Prostate gland (tissue), 2 donors: ENCODE measurements around the gene CTSK. TPM values are rescaled to one million over a fixed set of nuclear protein-coding genes. Genes with fewer than 3 reads are reported as not detected.

Source experiments
- DNase-seq: peaks from one replicate; pipeline ENCODE4 v3.0.0-alpha.2; 2019; ENCODE audit warnings: low spot score
- H3K27ac ChIP-seq, 2 donors: fragments of 200-600 bp; sonication (generic); 2 replicates each; pipeline ENCODE4 v1.5.1; 2017 to 2019
- H3K27me3 ChIP-seq: fragments of 200-600 bp; sonication (generic); replicated peaks from 2 replicates; pipeline ENCODE4 v1.5.1; 2019; ENCODE audit not compliant: insufficient read depth
- H3K36me3 ChIP-seq, 2 donors: fragments of 200-600 bp; sonication (generic); 1 replicate in 1 of 2; 2 replicates in 1 of 2; pipeline versions ENCODE4 v1.5.1 to v1.8.1; 2017 to 2019
- H3K4me1 ChIP-seq: fragments of 200-600 bp; sonication (generic); replicated peaks from 2 replicates; pipeline ENCODE4 v1.5.1; 2019
- H3K4me3 ChIP-seq, 2 donors: fragments of 200-600 bp; sonication (generic); 2 replicates each; pipeline ENCODE4 v1.5.1; 2017 to 2019
- H3K9me3 ChIP-seq: fragments of 200-600 bp; sonication (generic); 2 replicates; pipeline ENCODE4 v1.5.1; 2017
- CTCF ChIP-seq, 4 experiments: fragments of 200-600 bp in 2 of 4; fragments of 450-650 bp in 2 of 4; sonication (generic) in 2 of 4; IDR thresholded peaks; 1 replicate in 3 of 4; 2 replicates in 1 of 4; pipeline ENCODE4 v1.5.1; 2016 to 2019; ENCODE audit warnings: antibody characterized with exemption in 4 of 4, mild to moderate bottlenecking in 2 of 4, moderate library complexity in 2 of 4
- POLR2A ChIP-seq: fragments of 450-650 bp; IDR thresholded peaks from one replicate; pipeline ENCODE4 v1.6.1; 2016; ENCODE audit warnings: antibody characterized with exemption, mild to moderate bottlenecking
- POLR2AphosphoS5 ChIP-seq: sonication (generic); formaldehyde crosslinking; IDR thresholded peaks from one replicate; pipeline ENCODE4 v1.6.1; 2017; ENCODE audit warnings: antibody characterized with exemption
- WGBS: methylation state at CpG from one replicate; pipeline ENCODE4 v1.1.5; 2018; 5-methylcytosine and 5-hydroxymethylcytosine counted together
- intact Hi-C: fragments of 100-400 bp; cut with DNase I; formaldehyde crosslinking; loops from one replicate; pipeline ENCODE4 v1.14.2; 2022
- small RNA-seq, 2 donors: library from RNA; depleted of rRNA; stranded (forward); fragments of <200 nt; gene quantifications; one replicate each; pipeline ENCODE3, GENCODE V24; 2016
- total RNA-seq, 2 donors: library from RNA; depleted of rRNA; stranded (reverse); fragments of >200 nt; gene quantifications; one replicate each; pipeline ENCODE4 v1.1.0, GENCODE V29; 2016

CTSK gene
- total RNA-seq, 2 donors from 2014 or later, result 6.6 to 30.4 TPM

- Histone ChIP-seq H3K9me3 (no peaks in the 10 kb centered on the region), H3K36me3 (no peaks in the 10 kb centered on the region), H3K27me3 (no peaks in the 10 kb centered on the region), H3K27ac (no peak overlapping the region), H3K4me1 (no peaks in the 10 kb centered on the region), H3K4me3 (no peak overlapping the region)
- TF ChIP-seq POLR2AphosphoS5 (no peak), CTCF (IDR thresholded peaks at IDR 0.05) (no peak), POLR2A (no peak)
- 82% methylated on average over 8 of the region's 8 CpGs for WGBS
- intact Hi-C loops, result no loop called here
- no peak for DNase-seq
Observed at GRCh38 chr1:150749720-150750311, 58.2 kb downstream of the CTSK start.

GRCh38 chr1:150748878-150749719 is 59.0 kb downstream of the CTSK start:
- no peak overlapping the region for H3K27ac ChIP-seq
- no peak for TF ChIP-seq POLR2A
- TF ChIP-seq POLR2AphosphoS5, result no peak
- no peak for TF ChIP-seq CTCF (IDR thresholded peaks at IDR 0.05)
- intact Hi-C loops, result no loop called here
- DNase-seq, result no peak
- no peaks in the 10 kb centered on the region for H3K36me3 ChIP-seq
- H3K27me3 ChIP-seq, result no peaks in the 10 kb centered on the region
- 92% methylated on average over 12 of the region's 12 CpGs for WGBS
- no peaks in the 10 kb centered on the region for H3K4me1 ChIP-seq
- no peak overlapping the region for H3K4me3 ChIP-seq
- H3K9me3 ChIP-seq, result no peaks in the 10 kb centered on the region

Small RNAs within 50 kb of the gene (small RNA-seq; reads per million reads assigned to genes)
- gene RNU6-1309P, result 0 reads per million in 2 donors

Other genes with a start within 250 kb of the CTSK start
- gene MCL1, start 228.7 kb downstream of the CTSK start, total RNA-seq, result 100 to 1,000 TPM; 161 to 168 TPM
- 100 to 1,000 TPM; 133 to 201 TPM for gene ENSA, start 178.6 kb downstream of the CTSK start, total RNA-seq
- 10 to 100 TPM; 25.0 to 39.8 TPM for gene GOLPH3L, start 111.1 kb downstream of the CTSK start, total RNA-seq
- 10 to 100 TPM in 1 of 2 donors, not detected in 1; 16.5 TPM for gene HORMAD1, start 87.4 kb downstream of the CTSK start, total RNA-seq
- gene CTSS, start 42.5 kb downstream of the CTSK start, total RNA-seq, result 10 to 100 TPM; 11.3 to 24.6 TPM
- 10 to 100 TPM; 31.3 to 54.6 TPM for gene ARNT, start 68.3 kb upstream of the CTSK start, total RNA-seq
- gene CTXND2, start 78.9 kb upstream of the CTSK start, total RNA-seq, result 1 to 10 TPM in 1 of 2 donors, not detected in 1; 1.4 TPM
- 10 to 100 TPM; 26.3 to 63.8 TPM for gene SETDB1, start 118.1 kb upstream of the CTSK start, total RNA-seq
- gene CERS2, start 166.6 kb upstream of the CTSK start, total RNA-seq, result 100 to 1,000 TPM; 117 to 141 TPM
- gene ANXA9, start 174.0 kb upstream of the CTSK start, total RNA-seq, result 1 to 10 TPM; 1.1 to 3.4 TPM
- gene MINDY1, start 198.6 kb upstream of the CTSK start, total RNA-seq, result 10 to 100 TPM; 26.8 to 65.4 TPM
- 10 to 100 TPM; 29.2 to 37.5 TPM for gene PRUNE1, start 200.2 kb upstream of the CTSK start, total RNA-seq
- gene BNIPL, start 228.3 kb upstream of the CTSK start, total RNA-seq, result 10 to 100 TPM; 13.2 to 14.8 TPM
- 10 to 100 TPM; 17.3 to 17.7 TPM for gene C1orf56, start 239.5 kb upstream of the CTSK start, total RNA-seq